ENCODE data around the gene SLC22A8.

DNA sequence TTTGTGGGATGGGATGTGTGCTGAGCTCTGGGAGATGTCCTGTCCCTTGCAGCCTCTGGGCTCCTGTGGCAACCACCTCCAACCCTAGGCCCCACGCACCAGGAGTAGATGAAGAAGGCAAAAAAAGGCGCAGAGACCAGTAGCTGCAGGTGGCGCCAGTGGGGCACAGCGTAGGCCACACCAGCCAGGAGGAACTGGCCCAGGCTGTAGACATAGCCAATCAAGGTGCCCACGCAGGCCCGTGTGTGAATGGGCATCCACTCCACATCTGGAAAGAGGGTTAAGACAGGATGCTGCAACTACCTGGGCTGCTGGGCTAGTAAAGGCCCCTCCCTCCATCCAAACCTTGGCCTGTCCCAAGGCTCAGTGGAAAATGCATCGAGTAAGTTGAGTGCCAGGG is 33.9 kb downstream of the SLC22A8 start:
- no peak for TF ChIP-seq CTCF (IDR thresholded peaks at IDR 0.05; ENCODE audit: insufficient read depth, low read depth, low read length)
- no peak for TF ChIP-seq EZH2 (IDR thresholded peaks at IDR 0.05; ENCODE audit: insufficient read depth, low read length)

Data from astrocyte (in vitro differentiated cells and primary cell).